ENCODE results near the gene DNAH5. TPM values are rescaled to one million over a fixed set of nuclear protein-coding genes. Genes with fewer than 3 reads are reported as not detected.

The DNAH5 gene
- total RNA-seq, 1 donor from 2014 or later, result 0.49 TPM

GRCh38 chr5:13735691-13736090 lies 208.8 kb downstream of the DNAH5 start:
- H3K27me3 ChIP-seq, result no peaks in the 10 kb centered on the region
- no peak for TF ChIP-seq POLR2AphosphoS5 (IDR thresholded peaks at IDR 0.05; ENCODE audit: insufficient read depth in 1 of 2, low read depth in 1 of 2)
- no peak for TF ChIP-seq POLR2A (IDR thresholded peaks at IDR 0.05)
- TF ChIP-seq CTCF (IDR thresholded peaks at IDR 0.05), result no peak
- H3K4me3 ChIP-seq, result no peak overlapping the region
- H3K36me3 ChIP-seq, result no peaks in the 10 kb centered on the region
- no peak overlapping the region for H3K27ac ChIP-seq
- H3K4me1 ChIP-seq, result no peaks in the 10 kb centered on the region
- DNase-seq (ENCODE audit: extremely low spot score in 2 of 2), result no peak
- no peaks in the 10 kb centered on the region for H3K9me3 ChIP-seq
- intact Hi-C loops (cut with DNase I), result no loop called here

DNA sequence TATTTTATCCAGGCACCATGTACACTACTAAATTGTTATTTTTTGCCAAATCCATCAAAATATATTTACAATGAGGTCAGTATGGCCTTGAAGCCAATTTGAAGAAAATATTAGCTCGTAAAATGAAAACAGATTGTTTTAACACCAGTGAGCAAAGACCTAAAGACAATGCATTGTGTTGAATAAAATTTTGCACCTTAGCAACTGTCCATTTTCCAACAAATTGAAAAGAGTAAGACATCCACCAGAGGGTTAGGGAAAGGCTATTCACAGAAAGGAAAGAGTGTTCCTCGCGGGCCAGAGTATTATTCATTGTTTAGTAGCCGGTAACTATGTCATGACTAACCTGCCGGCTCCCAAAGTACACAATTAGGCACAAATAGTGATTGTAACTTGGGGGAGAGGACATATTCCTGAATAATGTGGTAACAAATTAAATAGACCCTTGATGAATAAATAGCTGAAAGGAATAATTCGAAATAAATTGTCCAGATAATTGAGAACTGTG lies 213.3 kb downstream of the DNAH5 start:
- TF ChIP-seq POLR2AphosphoS5 (IDR thresholded peaks at IDR 0.05; ENCODE audit: insufficient read depth in 1 of 2, low read depth in 1 of 2) (no peak), POLR2A (IDR thresholded peaks at IDR 0.05) (no peak), CTCF (IDR thresholded peaks at IDR 0.05) (no peak)
- H3K27me3 ChIP-seq, result no peaks in the 10 kb centered on the region
- no peak overlapping the region for H3K4me3 ChIP-seq
- intact Hi-C loops (cut with DNase I), result no loop called here
- no peaks in the 10 kb centered on the region for H3K36me3 ChIP-seq
- H3K27ac ChIP-seq, result no peak overlapping the region
- H3K9me3 ChIP-seq, result no peaks in the 10 kb centered on the region
- H3K4me1 ChIP-seq, result no peaks in the 10 kb centered on the region
- DNase-seq (ENCODE audit: extremely low spot score in 2 of 2), result no peak

- Histone ChIP-seq H3K36me3 (no peaks in the 10 kb centered on the region), H3K4me3 (no peak overlapping the region), H3K27ac (no peak overlapping the region), H3K27me3 (no peaks in the 10 kb centered on the region), H3K9me3 (no peaks in the 10 kb centered on the region), H3K4me1 (no peaks in the 10 kb centered on the region)
- no peak for DNase-seq (ENCODE audit: extremely low spot score in 2 of 2)
- TF ChIP-seq POLR2A (IDR thresholded peaks at IDR 0.05) (no peak), CTCF (IDR thresholded peaks at IDR 0.05) (no peak), POLR2AphosphoS5 (IDR thresholded peaks at IDR 0.05; ENCODE audit: insufficient read depth in 1 of 2, low read depth in 1 of 2) (no peak)
- intact Hi-C loops (cut with DNase I), result no loop called here
Observed at GRCh38 chr5:13708906-13709305, 235.6 kb downstream of the DNAH5 start.

- Histone ChIP-seq H3K4me3 (no peak overlapping the region), H3K4me1 (no peaks in the 10 kb centered on the region), H3K27ac (no peak overlapping the region), H3K36me3 (no peaks in the 10 kb centered on the region), H3K9me3 (no peaks in the 10 kb centered on the region), H3K27me3 (no peaks in the 10 kb centered on the region)
- no peak for TF ChIP-seq POLR2AphosphoS5 (IDR thresholded peaks at IDR 0.05; ENCODE audit: insufficient read depth in 1 of 2, low read depth in 1 of 2)
- no peak for TF ChIP-seq CTCF (IDR thresholded peaks at IDR 0.05)
- TF ChIP-seq POLR2A (IDR thresholded peaks at IDR 0.05), result no peak
- DNase-seq (ENCODE audit: extremely low spot score in 2 of 2), result no peak
- intact Hi-C loops (cut with DNase I), result no loop called here
Observed at GRCh38 chr5:13708432-13708831, 236.1 kb downstream of the DNAH5 start.

GRCh38 chr5:13704396-13704795 lies 240.1 kb downstream of the DNAH5 start:
- no peak overlapping the region for H3K27ac ChIP-seq
- TF ChIP-seq CTCF (IDR thresholded peaks at IDR 0.05) (no peak), POLR2A (IDR thresholded peaks at IDR 0.05) (no peak), POLR2AphosphoS5 (IDR thresholded peaks at IDR 0.05; ENCODE audit: insufficient read depth in 1 of 2, low read depth in 1 of 2) (no peak)
- no peak for DNase-seq (ENCODE audit: extremely low spot score in 2 of 2)
- intact Hi-C loops (cut with DNase I), result no loop called here
- no peaks in the 10 kb centered on the region for H3K36me3 ChIP-seq
- H3K9me3 ChIP-seq, result no peaks in the 10 kb centered on the region
- H3K4me1 ChIP-seq, result no peaks in the 10 kb centered on the region
- H3K4me3 ChIP-seq, result no peak overlapping the region
- no peaks in the 10 kb centered on the region for H3K27me3 ChIP-seq

Data from vagina (tissue), 2 donors.